GM18858 (cell line): ENCODE data around the gene GORASP2.

Experiments used
- ATAC-seq: cut with Tn5 transposase; IDR thresholded peaks from one replicate; pipeline ENCODE4 v1.9.1; 2021; ENCODE audit not compliant: unreplicated experiment

The GORASP2 gene

DNA sequence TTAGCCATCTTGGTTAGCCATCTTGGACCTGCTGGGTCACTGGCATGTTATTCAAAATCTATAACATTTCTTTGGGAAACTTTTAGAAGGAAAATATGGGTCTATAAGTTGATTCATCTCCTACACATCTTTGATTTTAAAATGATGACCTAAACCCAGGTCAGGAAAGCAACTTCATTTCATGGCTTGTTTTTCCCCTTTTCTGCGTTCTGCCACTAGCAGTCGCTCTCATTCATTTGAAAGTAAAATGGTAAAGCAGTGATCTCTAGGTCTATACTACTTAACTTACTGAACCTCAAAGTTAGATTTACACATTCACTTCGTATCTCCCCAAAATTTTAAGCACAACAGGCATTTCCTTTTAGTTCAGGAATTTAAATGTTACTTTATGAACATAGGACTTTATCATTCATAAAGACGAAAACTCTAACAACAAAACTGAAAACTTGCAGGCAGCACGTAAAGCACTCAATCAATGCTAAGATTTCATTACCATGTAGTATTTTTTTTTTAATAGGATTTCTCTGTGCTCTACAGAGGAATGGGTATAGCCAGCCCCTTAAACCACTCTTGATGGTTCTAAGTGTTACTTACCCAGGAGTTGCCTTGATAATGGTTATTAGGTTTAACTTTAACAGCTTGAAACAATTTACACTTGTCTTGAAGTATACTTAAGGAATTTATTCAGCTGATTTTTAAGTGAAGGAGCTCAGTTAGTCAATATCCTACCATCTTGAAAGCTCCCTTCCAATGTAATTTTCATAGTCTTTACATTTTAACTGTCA, 62.5 kb downstream of the GORASP2 start:
- no peak for ATAC-seq

DNA sequence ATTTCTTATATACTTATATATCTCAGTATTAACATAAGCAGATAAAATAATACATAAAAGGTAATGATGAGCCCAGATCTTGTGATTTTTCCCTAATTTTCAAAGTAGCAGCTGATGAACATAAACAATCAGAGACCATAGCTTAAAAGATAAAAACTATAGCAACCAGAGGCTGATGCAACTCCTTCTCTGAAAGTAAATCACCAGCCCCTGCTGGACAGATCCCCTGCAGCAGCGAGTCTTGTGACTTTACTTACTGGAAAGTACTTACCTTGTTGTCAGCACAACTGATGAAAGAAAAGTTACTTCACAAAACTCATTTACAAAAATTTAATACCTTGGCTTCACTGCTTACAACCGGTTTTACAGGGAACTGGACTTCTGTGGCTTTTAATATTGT, 67.3 kb downstream of the GORASP2 start:
- no peak for ATAC-seq

DNA sequence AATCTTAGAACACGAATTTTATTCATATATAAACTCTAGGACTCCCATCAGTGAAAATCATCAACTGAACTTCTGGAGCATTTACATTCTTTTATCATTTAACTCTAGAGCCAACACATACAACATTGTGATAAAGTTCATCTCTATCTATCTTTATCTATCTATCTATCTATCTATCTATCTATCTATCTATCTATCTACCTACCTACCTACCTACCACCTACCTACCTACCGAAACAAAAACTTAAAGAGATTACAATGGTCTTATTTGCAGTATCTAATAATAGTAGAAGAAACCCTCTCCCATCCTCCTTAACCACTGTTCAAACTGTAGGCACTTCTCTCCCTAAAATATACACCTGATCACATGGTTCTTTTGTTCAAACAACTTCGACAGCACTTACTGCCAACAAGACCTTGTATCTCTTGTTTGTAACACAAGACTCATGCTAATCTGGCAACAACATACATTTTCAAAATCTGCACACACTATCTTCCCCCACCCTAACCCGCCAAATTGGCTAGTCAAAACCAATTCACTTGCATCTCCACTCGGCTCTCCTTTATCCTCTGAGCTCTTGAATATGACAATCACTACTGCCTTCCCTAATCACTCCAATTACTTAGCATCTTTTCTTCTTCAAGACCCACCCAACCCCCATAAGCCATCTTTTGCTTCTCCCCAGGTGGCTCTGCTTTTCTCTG, 69.0 kb downstream of the GORASP2 start:
- no peak for ATAC-seq

DNA sequence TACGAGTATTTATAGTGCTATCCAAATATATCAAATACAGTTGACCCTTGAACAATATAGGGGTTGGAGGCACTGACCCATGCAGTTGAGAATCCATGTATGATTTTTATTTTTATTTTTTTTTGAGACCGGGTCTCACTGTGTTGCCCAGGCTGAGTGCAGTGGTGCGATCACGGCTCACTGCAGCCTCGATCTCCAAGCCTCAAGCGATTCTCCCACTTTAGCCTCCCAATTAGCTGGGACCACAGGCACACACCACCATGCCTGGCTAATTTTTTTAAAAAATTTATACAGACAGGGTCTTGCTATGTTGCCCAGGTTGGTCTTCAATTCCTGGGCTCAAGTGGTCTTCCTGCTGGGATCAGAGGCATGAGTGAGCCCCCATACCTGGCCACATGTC, 70.6 kb downstream of the GORASP2 start:
- no peak for ATAC-seq

DNA sequence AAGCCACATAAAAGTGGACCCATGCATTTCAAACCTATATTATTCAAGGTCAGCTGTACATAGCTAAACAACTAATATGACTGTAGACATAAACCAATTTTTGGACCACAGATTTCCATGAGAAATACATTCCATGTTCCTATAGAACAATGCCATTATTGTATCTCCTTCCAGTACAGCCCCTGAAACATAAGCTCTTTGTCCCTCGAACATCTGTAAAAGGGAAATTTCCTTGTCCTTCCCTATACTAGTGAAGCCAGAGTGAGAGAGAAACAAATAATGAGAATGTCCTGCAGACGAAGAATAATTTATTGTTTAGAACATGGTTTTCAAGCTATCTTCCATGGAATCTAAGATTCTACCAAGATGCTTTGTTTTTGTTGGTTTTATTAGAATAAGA, 75.3 kb downstream of the GORASP2 start:
- ATAC-seq: no peak

DNA sequence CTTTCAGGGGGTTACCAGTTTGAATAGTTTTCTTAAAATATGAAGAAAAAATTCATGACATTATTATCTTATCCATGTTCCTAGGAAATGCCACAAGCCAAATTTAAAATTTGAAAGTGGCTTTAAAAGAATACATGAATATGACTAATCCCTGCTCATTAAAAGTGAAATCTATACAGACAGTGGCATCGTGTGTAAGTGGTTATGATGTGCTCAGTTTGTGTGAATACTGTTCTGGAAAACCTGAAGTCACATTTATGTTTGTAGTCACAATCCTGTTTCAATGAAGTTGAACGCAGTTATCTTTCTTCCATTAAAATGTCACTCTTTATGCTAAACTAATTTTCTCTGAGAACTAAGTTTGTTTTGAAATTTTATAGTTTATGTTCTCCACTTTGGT, 75.8 kb downstream of the GORASP2 start:
- ATAC-seq: no peak

DNA sequence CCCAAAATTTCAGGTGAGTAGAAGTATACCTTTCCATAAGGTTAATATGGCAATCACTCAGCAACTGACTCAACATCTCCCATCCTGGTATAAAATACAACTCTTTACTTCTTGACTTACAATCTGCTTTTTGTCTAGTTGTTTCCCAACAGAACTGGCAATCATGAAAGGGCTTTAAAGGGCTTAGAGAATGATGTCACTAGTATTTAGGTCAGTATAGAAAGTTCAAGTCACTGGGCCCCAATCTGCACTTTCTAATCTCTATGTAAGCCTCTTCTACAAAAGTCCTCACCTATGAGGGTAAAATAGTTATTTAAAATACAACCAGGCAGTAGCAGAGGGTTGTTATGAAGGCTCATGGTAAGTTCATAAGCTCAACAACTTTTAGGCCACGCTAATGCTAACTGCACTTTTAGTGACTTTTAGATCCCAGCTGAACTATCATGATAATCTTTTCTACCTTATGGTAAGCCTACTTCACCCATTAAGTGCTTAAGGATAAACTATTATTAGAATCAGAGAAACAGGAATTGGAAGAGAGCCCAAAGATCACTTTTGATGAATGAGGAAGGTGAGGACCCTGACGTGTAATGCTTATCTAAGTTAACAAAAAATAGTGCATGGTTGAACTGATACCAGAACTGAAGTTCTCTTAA, 79.6 kb downstream of the GORASP2 start:
- ATAC-seq: no peak

DNA sequence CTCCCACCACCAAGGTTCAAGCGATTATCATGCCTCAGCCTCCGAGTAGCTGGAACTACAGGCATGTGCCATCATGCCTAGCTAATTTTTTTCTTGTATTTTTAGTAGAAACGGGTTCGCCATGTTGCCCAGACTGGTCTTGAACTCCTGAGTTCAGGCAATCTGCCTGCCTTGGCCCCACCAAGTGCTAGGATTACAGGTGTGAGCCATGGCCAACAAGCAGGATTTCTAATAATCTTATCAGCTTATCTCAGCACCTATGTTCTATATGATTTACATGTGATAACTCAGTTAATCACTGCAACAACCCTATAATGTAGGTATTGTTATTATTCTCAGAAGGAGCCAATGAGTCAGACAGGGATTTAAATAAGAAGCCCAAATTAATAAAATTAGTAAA, 80.3 kb downstream of the GORASP2 start:
- no peak for ATAC-seq

DNA sequence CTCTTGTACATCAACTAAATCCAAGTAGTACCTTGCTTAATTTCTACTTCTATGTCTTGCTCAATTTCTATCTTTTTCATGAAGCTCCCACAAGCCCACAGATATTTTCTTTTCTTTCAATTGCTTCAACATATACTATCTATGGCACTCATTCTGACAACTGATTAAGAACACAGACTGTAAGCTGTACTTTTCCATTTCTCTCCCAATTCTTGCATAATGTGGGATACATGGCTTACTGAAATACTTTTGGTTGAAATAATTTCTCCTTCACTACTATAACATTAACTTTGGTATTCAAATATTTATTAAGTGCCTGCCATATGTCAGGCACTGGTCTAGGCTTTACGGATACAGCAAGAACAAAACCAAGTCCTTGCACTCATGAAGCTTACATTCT, 84.8 kb downstream of the GORASP2 start:
- no peak for ATAC-seq

DNA sequence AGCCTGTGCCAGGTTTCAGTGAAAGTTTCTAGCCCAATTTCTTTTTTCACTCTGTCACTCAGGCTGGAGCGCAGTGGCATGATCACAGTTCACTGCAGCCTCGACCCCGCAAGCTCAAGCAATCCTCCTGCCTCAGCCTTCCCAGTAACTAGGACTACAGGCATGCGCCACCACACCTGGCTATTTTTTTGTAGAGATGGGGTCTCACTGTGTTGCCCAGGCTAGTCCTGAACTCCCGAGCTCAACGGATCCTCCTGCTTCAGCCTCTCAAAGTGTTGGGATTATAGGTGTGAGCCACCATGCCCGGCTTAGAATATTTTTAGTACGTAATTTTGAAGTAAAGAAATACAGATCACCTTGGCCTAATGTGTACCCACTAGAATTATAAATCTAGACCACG, 87.1 kb downstream of the GORASP2 start:
- no peak for ATAC-seq
